ENCODE measurements around the gene PTPRT. TPM values are rescaled to one million over a fixed set of nuclear protein-coding genes. Genes with fewer than 3 reads are reported as not detected.
A peak's percentile ranks its signal among the peaks of the same experiment; 100 is the strongest.

The PTPRT gene
- total and polyA plus RNA-seq, 2 of the 13 experiments (the other 11 are each of a cell fraction or from before 2014, with no cell fraction given), result under 0.01 to 0.09 TPM

GRCh38 chr20:42907730-42908129, 282.0 kb downstream of the PTPRT start:
- ChIA-PET POLR2A (no interaction called here), CTCF (ENCODE audit: low intra/inter-chr PET ratio, low total read pairs) (no interaction called here)
- in situ Hi-C loops (cut with HindIII; ENCODE audit: extremely low pct_ligation_motif_present, low pct_unique_long_range_greater_than_20kb), result no loop called here
- Histone ChIP-seq H3K27ac (ENCODE audit: extremely low read length, insufficient read depth, low read length) (no peak overlapping the region), H3K4me2 (ENCODE audit: low read depth, low read length) (no peak overlapping the region), H2AFZ (ENCODE audit: low read length) (no peak overlapping the region), H3K79me2 (ENCODE audit: insufficient read depth, low read length) (no peaks in the 10 kb centered on the region), H3K4me3 (replicated peaks in 1 of 3; ENCODE audit: insufficient read depth in 1 of 3, low read depth in 2 of 3, low read length in 3 of 3) (no peak overlapping the region), H3K36me3 (replicated peaks in 1 of 2; ENCODE audit: control insufficient read depth in 1 of 2, insufficient read depth in 2 of 2, low read length in 2 of 2) (no peaks in the 10 kb centered on the region), H3K9me3 (ENCODE audit: low read length) (peaks cover 1% of the 10 kb centered on the region; the same call in 1 of the 2 replicates), H3K4me1 (ENCODE audit: insufficient read depth, low read length) (no peaks in the 10 kb centered on the region), H3K27me3 (ENCODE audit: control insufficient read depth in 1 of 2, insufficient read depth in 2 of 2, low read length in 2 of 2) (no peaks in the 10 kb centered on the region), H4K20me1 (ENCODE audit: insufficient read depth, low read length) (no peaks in the 10 kb centered on the region), H3K9ac (ENCODE audit: insufficient read depth, low read depth, low read length) (no peak overlapping the region)
- WGBS (ENCODE audit: low lambda C conversion rate), result 35% methylated on average over 3 of the region's 3 CpGs
- TF ChIP-seq ATF4 (CRISPR knock-in tag; IDR thresholded peaks at IDR 0.05) (no peak), ATF2 (CRISPR knock-in tag; IDR thresholded peaks at IDR 0.05) (no peak), CHD4 (IDR thresholded peaks at IDR 0.05; ENCODE audit: borderline replicate concordance, low read length) (no peak), ZBTB25 (CRISPR knock-in tag; IDR thresholded peaks at IDR 0.05) (no peak), CEBPB (IDR thresholded peaks at IDR 0.05; ENCODE audit: borderline replicate concordance, low read depth, low read length) (peak; percentile 68; the same call in 1 of the 2 replicates), DMTF1 (CRISPR knock-in tag; IDR thresholded peaks at IDR 0.05) (no peak), ZNF264 (CRISPR knock-in tag; IDR thresholded peaks at IDR 0.05) (no peak)
- intact Hi-C loops (cut with micrococcal nuclease; ENCODE audit: unreplicated experiment), result no loop called here
- no peak for ATAC-seq
- BruUV-seq (replicated peaks), result no TSS peak
- FAIRE-seq, result no peak
- DNase-seq (ENCODE audit: low spot score), result no peak
